GM10266 (cell line): ENCODE data around the gene OR1D5.

Experiments
- DNase-seq: peaks from one replicate; pipeline ENCODE4 v3.0.0; 2012; ENCODE audit errors: extremely low spot score
- CTCF ChIP-seq: IDR thresholded peaks from 2 replicates; pipeline ENCODE4 v1.5.1; 2012; ENCODE audit warnings: mild to moderate bottlenecking, low read depth; ENCODE audit not compliant: control insufficient read depth, insufficient read depth; ENCODE audit errors: missing control alignments

OR1D5 gene

GRCh38 chr17:3043737-3044365 is 19.6 kb downstream of the OR1D5 start:
- no peak for DNase-seq
- peak; percentile 30 for TF ChIP-seq CTCF

GRCh38 chr17:3040882-3041281 is 22.5 kb downstream of the OR1D5 start:
- no peak for DNase-seq
- no peak for TF ChIP-seq CTCF

- TF ChIP-seq CTCF, result no peak
- DNase-seq, result no peak
Measured at GRCh38 chr17:3039736-3040135, 23.7 kb downstream of the OR1D5 start.

- TF ChIP-seq CTCF, result no peak
- DNase-seq, result no peak
Measured at GRCh38 chr17:3038941-3039340, 24.5 kb downstream of the OR1D5 start.

- no peak for TF ChIP-seq CTCF
Measured at GRCh38 chr17:3037259-3037658, 26.1 kb downstream of the OR1D5 start.

GRCh38 chr17:3036800-3037199 is 26.6 kb downstream of the OR1D5 start:
- no peak for TF ChIP-seq CTCF
- DNase-seq, result no peak

More at GRCh38 chr17:3037259-3037658, 26.1 kb downstream of the OR1D5 start:
- DNase-seq, result no peak

GRCh38 chr17:3035968-3036280 is 27.5 kb downstream of the OR1D5 start:
- no peak for DNase-seq
- no peak for TF ChIP-seq CTCF
